Measurements from ENCODE around the gene FLNC.
A peak's percentile ranks its signal among the peaks of the same experiment; 100 is the strongest.

The FLNC gene

DNA sequence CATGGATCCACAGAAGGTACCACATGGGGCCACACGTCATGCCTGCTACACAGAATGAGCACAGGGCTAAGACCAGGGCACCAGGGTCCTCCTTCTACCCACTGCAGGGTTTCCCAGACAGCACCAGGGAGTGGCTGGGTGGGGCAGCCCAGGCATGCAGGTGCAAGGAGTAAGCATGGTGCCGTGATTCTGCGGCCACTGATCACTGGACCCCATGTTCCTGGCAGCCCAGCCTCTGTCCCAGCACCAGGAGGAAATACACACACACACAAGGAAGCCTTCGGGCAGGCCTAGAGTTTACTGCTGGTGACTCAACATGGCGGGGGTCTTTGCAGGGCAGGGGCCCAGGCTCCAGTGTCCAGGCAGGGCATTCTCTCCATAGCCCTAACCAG is 46.4 kb downstream of the FLNC start:
- no peak for DNase-seq (ENCODE audit: low read depth)
- TF ChIP-seq, protein P1, sequence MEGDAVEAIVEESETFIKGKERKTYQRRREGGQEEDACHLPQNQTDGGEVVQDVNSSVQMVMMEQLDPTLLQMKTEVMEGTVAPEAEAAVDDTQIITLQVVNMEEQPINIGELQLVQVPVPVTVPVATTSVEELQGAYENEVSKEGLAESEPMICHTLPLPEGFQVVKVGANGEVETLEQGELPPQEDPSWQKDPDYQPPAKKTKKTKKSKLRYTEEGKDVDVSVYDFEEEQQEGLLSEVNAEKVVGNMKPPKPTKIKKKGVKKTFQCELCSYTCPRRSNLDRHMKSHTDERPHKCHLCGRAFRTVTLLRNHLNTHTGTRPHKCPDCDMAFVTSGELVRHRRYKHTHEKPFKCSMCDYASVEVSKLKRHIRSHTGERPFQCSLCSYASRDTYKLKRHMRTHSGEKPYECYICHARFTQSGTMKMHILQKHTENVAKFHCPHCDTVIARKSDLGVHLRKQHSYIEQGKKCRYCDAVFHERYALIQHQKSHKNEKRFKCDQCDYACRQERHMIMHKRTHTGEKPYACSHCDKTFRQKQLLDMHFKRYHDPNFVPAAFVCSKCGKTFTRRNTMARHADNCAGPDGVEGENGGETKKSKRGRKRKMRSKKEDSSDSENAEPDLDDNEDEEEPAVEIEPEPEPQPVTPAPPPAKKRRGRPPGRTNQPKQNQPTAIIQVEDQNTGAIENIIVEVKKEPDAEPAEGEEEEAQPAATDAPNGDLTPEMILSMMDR (IDR thresholded peaks at IDR 0.05; ENCODE audit: low read length, missing control alignments): no peak
- H3K4me3 ChIP-seq (replicated peaks; ENCODE audit: low read depth, low read length): no peak overlapping the region

DNA sequence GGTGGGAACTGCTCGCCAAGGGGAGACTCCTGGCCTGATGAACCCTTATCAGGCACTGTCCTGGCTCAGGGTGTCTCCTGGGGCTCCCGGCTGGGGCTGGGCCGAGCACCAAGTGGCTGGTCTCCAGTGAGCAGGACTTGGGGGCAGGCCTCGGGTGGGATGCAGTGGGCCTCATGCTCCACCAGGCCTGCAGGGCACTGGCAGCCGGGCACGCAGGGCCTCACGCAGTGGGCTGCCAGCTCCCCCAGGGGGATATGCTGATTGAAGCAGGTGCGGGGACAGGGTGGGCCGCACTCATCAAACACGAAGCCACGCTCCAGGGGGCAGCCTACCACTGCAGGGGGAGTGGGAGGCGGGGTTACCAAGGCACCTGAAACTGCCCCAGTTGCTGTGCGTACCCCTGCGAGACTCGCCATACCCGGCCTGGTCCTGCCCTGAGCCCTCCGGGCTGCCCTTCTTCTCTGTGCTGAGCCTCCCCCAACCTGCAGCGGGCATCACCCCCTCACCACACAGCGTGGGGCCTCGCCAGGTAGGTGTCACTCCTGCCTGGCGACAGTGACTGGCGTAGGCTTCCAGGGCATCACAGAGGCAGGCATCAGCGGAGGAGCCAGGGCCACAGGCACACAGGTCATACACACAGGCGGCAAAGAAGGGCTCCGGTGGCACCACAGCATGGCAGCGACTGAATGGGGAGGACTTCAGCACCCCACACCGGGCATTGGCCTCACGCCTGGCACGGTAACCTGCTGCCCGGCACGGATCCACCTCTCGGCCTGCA is 47.0 kb downstream of the FLNC start:
- H3K4me3 ChIP-seq (replicated peaks; ENCODE audit: low read depth, low read length): no peak overlapping the region
- no peak for DNase-seq (ENCODE audit: low read depth)
- TF ChIP-seq, protein P1 (IDR thresholded peaks at IDR 0.05; ENCODE audit: low read length, missing control alignments): no peak

DNA sequence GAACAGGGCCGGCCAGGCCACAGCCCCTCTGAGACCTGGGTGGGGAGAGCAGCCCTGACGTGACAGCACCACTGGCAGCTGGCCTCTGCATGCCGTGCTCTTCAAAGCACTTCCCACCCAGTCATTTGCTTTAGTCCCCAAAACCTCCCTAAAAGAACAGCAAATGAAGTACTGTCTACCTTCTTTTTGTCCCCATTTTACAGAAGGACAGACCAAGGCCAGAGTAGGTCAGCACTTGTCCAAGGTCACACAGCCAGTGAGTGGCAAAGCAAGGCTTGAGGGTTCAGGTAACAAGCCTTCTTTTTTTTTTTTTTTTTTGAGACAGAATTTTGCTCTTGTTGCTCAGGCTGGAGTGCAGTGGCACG is 47.5 kb downstream of the FLNC start:
- DNase-seq (ENCODE audit: low read depth): no peak
- TF ChIP-seq, protein P1 (IDR thresholded peaks at IDR 0.05; ENCODE audit: low read length, missing control alignments): no peak
- no peak overlapping the region for H3K4me3 ChIP-seq (replicated peaks; ENCODE audit: low read depth, low read length)

DNA sequence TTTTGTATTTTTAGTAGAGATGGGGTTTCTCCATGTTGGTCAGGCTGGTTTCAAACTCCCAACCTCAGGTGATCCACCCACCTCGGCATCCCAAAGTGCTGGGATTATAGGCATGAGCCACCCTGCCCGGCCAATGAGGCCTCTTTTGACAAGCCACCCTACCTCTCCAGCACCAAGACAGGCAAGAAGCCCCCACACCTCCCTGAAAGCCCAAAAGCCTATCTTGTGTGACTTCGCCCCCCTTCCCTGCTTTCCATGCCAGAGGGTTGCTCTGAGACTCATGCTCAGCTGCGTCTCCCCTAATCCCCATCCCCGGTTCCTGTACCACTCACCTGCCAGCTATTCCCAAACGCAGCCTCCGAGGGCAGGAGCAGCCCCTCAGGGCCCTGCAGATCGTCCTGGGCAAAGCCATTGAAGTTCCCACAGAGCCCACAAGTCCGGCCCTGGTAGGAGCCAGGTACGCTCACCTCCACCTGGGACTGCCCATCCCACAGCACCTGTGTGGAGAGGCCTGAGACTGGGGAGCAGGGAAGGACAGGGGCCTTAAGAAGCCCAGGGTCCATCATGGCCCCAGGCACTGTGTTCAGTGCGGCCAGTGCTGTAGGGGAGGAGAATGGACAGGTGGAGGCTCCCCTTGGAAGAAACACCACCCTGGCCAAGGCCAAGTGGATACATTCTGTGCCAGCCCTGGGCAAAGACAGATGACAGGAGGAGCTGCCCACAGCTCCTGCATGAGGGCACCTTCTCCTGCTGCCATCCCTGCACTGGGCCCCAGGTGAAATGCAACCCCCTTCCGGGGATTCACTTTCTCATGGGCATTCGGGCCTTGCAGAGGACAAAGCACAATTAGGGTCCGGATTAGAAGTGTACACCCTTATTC is 48.3 kb downstream of the FLNC start:
- TF ChIP-seq, protein P1 (IDR thresholded peaks at IDR 0.05; ENCODE audit: low read length, missing control alignments): no peak
- H3K4me3 ChIP-seq (replicated peaks; ENCODE audit: low read depth, low read length): no peak overlapping the region
- DNase-seq (ENCODE audit: low read depth): no peak

DNA sequence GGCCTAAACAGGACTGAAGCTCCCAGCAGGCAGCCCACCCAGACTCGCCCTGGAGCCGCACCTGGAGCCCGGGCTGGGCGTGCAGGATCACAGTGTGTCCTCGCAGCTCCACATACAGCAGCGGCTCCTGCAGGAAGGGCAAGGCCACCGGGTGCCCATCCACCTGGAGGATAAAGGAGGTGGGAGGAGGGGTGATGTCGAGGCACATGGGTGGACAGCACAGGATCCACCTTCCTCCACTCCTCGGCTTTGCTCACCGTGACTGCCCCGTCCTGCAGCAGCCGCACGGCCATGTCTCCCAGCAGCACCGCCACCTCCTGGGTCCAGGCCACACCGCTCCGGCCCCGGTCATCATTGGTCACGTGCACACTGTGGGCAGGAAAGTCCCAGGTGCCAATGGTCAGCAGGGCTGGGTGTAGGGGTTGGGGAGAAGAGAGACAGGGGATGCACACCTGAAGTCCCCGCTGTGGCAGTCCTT is 49.3 kb downstream of the FLNC start:
- DNase-seq (ENCODE audit: low read depth): no peak
- TF ChIP-seq, protein P1 (IDR thresholded peaks at IDR 0.05; ENCODE audit: low read length, missing control alignments): no peak
- H3K4me3 ChIP-seq (replicated peaks; ENCODE audit: low read depth, low read length): no peak overlapping the region

DNA sequence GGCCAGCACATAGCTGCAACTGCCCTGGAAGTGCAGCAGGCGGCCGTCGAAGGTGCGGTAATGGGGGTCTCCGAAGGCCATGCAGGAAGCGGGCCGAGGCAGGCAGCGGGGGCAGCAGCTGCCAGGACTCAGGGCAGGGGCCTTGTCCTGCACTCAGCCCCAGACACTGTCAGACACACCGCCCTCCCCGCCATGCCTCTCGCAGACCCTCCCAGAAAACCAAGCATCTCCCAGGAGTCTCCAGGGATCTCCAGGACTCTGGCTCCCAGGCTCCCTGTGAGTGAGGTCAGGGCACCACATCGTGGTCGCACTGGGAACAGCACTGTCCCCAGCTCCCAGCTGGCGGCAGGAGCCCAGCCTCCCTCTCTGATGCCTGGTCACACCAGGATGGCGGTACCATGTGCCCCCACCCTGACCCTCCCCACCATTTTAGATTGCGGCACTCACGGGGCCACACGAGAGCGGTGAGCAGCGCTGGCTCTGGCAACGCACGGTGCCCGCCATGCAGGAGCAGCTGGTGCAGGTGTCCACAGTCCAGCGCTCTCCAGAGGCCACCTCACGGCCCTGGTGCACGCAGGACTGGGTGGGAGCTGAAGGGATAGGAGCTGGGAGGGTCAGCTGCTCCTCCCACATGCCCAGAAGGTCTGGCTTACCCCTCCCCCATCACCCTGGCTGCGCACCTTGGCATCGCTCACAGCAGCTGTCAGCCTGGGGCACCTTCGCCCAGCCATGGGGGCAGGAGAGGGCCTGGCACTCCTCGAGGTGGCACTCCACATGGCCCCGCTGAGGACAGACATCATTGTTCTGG is 49.9 kb downstream of the FLNC start:
- peak; percentile 77 for DNase-seq (ENCODE audit: low read depth)
- TF ChIP-seq, protein P1 (IDR thresholded peaks at IDR 0.05; ENCODE audit: low read length, missing control alignments): peak; percentile 87
- H3K4me3 ChIP-seq (replicated peaks; ENCODE audit: low read depth, low read length): no peak overlapping the region
